T47D (cell line): ENCODE results near the gene PIGU.
A peak's percentile ranks its signal among the peaks of the same experiment; 100 is the strongest.
"Not testable (repeated sequence)": the region's sequence is repeated elsewhere in the genome, so short reads cannot be mapped to it uniquely, and the experiment has no call there.

Experiments used
- DNase-seq, 2 experiments: peaks; one replicate each; pipeline versions ENCODE4 v3.0.0 to v3.0.0-alpha.2; 2011 to 2012; ENCODE audit warnings: low read depth in 1 of 2, low spot score in 1 of 2
- JUND ChIP-seq: IDR thresholded peaks from 2 replicates; pipeline ENCODE4 v1.6.1; 2012; ENCODE audit warnings: low read depth
- in situ Hi-C: cut with HindIII; loops from 2 replicates; pipeline ENCODE4 v1.10.0; 2016; ENCODE audit warnings: low sequenced_read_pairs, low pct_unique_long_range_greater_than_20kb

Gene PIGU

GRCh38 chr20:34663213-34663943 is 13.5 kb downstream of the PIGU start:
- DNase-seq = no peak
- no peak for TF ChIP-seq JUND
- in situ Hi-C loops = no loop called here

GRCh38 chr20:34661811-34662210 is 15.1 kb downstream of the PIGU start:
- in situ Hi-C loops = not testable (repeated sequence)
- peak in 1 of 2 experiments; percentile 13 for DNase-seq

- DNase-seq, in situ Hi-C loops: not testable (repeated sequence)
These were observed 18.2 kb downstream of the PIGU start for GRCh38 chr20:34658654-34659053.

GRCh38 chr20:34654207-34654744 is 22.6 kb downstream of the PIGU start:
- in situ Hi-C loops = no loop called here
- no peak for DNase-seq
- no peak for TF ChIP-seq JUND

GRCh38 chr20:34651200-34651599 is 25.7 kb downstream of the PIGU start:
- DNase-seq = no peak
- no peak for TF ChIP-seq JUND
- in situ Hi-C loops = no loop called here

- in situ Hi-C loops = no loop called here
- no peak for TF ChIP-seq JUND
- no peak for DNase-seq
These were observed 29.2 kb downstream of the PIGU start for GRCh38 chr20:34647737-34648136.

GRCh38 chr20:34644951-34645350 is 31.9 kb downstream of the PIGU start:
- in situ Hi-C loops = no loop called here
- no peak for TF ChIP-seq JUND
- DNase-seq = no peak

GRCh38 chr20:34644345-34644744 is 32.5 kb downstream of the PIGU start:
- in situ Hi-C loops = no loop called here
- no peak for DNase-seq
- no peak for TF ChIP-seq JUND

GRCh38 chr20:34643928-34644327 is 33.0 kb downstream of the PIGU start:
- no peak for TF ChIP-seq JUND
- in situ Hi-C loops = no loop called here
- no peak for DNase-seq

- no peak for TF ChIP-seq JUND
- in situ Hi-C loops = no loop called here
These were observed 34.9 kb downstream of the PIGU start for GRCh38 chr20:34642009-34642408.

GRCh38 chr20:34639755-34640222 is 37.1 kb downstream of the PIGU start:
- in situ Hi-C loops = no loop called here
- TF ChIP-seq JUND = no peak
- no peak for DNase-seq

More at GRCh38 chr20:34642009-34642408, 34.9 kb downstream of the PIGU start:
- DNase-seq = no peak

GRCh38 chr20:34638532-34638931 is 38.4 kb downstream of the PIGU start:
- no peak for TF ChIP-seq JUND
- in situ Hi-C loops = no loop called here
- DNase-seq = no peak

GRCh38 chr20:34638039-34638292 is 38.9 kb downstream of the PIGU start:
- no peak for DNase-seq
- TF ChIP-seq JUND = no peak
- in situ Hi-C loops = no loop called here
